ENCODE data around the gene COPZ2.

- TF ChIP-seq, protein P1, sequence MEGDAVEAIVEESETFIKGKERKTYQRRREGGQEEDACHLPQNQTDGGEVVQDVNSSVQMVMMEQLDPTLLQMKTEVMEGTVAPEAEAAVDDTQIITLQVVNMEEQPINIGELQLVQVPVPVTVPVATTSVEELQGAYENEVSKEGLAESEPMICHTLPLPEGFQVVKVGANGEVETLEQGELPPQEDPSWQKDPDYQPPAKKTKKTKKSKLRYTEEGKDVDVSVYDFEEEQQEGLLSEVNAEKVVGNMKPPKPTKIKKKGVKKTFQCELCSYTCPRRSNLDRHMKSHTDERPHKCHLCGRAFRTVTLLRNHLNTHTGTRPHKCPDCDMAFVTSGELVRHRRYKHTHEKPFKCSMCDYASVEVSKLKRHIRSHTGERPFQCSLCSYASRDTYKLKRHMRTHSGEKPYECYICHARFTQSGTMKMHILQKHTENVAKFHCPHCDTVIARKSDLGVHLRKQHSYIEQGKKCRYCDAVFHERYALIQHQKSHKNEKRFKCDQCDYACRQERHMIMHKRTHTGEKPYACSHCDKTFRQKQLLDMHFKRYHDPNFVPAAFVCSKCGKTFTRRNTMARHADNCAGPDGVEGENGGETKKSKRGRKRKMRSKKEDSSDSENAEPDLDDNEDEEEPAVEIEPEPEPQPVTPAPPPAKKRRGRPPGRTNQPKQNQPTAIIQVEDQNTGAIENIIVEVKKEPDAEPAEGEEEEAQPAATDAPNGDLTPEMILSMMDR (conservative IDR thresholded peaks at IDR 0.05 in 1 of 2, IDR thresholded peaks at IDR 0.05 in 1 of 2; ENCODE audit: extremely low read depth in 1 of 2, insufficient read depth in 1 of 2, low read depth in 1 of 2, low read length in 2 of 2), result peak in 1 of 2 donors; percentile 5
- no peak for TF ChIP-seq EZH2 (IDR thresholded peaks at IDR 0.05; ENCODE audit: borderline replicate concordance, low read length)
These were observed 11.0 kb upstream of the COPZ2 start for GRCh38 chr17:48048384-48049126.
